Hepatocyte (in vitro differentiated cells): ENCODE measurements around the gene TRMT10A.

ENCODE experiments used
- CTCF ChIP-seq: fragments of 200-600 bp; sonication (generic); IDR thresholded peaks from 2 replicates; pipeline ENCODE4 v1.5.1; 2016; ENCODE audit warnings: antibody characterized with exemption, mild to moderate bottlenecking; ENCODE audit not compliant: poor library complexity
- EZH2 ChIP-seq: fragments of 200-600 bp; sonication (generic); IDR thresholded peaks from 2 replicates; pipeline ENCODE4 v1.6.1; 2016; ENCODE audit warnings: antibody characterized with exemption, mild to moderate bottlenecking, borderline replicate concordance

- TF ChIP-seq CTCF (no peak), EZH2 (no peak)
Measured at GRCh38 chr4:99529956-99530355, 33.9 kb downstream of the TRMT10A start.
